Measurements from ENCODE around the gene KREMEN1.

KREMEN1 gene

DNA sequence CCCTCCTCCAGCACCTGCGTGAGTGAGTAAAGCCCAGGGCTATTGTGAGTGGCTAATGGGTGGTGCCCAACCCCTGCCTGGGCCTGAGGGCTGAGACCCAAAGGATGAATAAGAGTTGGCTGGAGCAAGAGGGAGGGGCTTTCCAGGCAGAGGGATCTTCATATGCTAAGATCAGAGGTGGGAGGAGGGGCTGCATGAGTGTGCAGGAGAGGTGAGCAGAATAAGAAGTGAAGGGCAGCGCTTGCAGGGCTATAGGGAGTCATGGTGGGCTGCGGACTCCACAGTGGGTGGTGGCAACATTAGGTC, 136.7 kb downstream of the KREMEN1 start:
- DNase-seq: no peak

DNA sequence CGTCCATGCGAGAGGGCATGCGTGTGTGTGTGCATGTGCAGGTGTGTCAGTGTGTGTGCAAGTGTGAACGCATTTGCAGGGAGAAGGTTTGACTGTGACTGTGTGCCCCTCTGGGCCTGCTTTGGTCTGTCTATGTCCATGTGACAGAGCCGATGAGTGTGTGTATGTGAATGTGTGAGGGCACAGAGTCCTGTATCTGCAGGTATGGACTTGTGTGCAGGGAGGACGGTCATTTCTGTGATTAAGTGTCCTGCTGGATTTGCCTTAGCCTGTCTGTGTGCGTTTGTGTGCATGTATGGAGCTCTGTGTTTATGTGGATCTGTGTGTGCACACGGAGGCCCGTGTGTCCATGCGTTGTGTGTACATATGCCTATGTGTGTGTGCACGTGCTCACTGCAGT, 138.2 kb downstream of the KREMEN1 start:
- no peak for DNase-seq

DNA sequence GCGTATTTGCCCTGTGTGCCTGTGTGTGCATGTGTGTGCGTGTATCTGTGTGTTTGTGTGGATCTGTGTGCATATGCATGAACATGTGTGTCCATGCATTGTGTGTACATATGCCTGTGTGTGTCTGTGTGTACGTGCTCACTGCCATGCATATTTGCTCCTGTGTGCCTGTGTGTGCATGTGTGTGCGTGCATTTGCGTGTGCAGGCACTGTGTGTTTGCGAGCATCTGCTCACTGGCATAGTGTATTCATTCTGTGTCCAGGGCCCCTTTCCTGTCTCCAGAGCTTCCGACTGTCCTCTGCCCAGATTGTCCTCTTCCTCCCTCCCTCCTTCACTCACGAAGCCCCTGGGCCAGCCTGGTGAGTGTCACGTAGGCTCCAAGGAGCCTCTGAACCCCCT, 138.6 kb downstream of the KREMEN1 start:
- no peak for DNase-seq

DNA sequence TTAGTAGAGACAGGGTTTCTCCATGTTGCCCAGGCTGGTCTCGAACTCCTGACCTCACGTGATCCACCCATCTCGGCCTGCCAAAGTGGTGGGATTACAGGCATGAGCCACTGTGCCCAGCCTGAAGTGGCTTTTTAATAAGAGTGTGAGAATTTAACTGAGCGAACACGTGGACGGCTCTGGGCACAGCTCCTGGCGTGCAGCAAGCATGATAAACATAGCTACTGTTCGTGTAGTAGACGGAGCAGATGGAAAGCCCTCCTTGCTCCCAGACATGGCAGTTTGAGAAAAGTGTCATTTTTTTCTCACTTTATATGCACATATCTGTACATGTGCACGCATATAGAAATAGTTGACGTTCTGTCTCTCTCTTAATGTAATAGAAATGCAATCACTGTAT, 139.9 kb downstream of the KREMEN1 start:
- no peak for DNase-seq

DNA sequence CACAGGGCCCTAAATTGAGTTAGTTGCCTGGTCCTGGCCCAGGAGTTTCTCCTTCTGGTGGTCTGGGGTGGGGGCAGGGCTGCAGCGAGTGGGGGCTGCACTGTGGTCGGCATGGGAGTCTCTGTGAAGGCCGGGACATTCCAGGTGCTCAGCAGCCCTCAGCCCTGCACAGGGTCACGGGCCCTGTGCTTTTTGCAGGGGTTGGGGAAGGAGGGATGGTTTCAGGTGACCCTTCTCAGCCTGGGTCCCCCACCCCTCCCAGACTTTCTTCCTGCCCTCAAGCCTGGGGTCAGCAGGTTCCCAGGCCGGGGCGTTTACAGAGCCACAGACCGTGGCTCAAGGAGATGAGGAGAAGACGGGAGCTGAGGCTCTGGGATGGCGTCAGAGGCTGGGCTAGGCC, 140.7 kb downstream of the KREMEN1 start:
- no peak for DNase-seq

DNA sequence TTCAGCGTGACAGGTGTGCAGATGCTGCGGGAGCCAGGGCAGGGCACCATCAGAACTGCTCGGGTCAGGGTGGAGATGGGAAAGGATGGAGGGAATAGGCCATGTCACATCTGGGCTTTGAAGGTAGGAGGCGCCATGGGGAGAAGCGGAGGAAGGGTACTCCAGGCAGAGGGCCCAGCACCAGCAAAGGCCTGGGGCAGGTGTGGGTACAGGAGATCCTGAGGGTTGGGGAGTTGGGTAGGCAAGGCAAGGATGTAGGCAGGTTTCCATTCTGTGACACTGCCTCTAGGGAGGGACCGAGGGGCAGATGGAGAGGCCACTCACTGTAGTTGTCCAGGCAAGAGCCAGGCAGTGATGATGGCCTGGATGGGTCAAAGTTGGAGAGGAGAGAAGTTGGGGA, 141.4 kb downstream of the KREMEN1 start:
- no peak for DNase-seq

DNA sequence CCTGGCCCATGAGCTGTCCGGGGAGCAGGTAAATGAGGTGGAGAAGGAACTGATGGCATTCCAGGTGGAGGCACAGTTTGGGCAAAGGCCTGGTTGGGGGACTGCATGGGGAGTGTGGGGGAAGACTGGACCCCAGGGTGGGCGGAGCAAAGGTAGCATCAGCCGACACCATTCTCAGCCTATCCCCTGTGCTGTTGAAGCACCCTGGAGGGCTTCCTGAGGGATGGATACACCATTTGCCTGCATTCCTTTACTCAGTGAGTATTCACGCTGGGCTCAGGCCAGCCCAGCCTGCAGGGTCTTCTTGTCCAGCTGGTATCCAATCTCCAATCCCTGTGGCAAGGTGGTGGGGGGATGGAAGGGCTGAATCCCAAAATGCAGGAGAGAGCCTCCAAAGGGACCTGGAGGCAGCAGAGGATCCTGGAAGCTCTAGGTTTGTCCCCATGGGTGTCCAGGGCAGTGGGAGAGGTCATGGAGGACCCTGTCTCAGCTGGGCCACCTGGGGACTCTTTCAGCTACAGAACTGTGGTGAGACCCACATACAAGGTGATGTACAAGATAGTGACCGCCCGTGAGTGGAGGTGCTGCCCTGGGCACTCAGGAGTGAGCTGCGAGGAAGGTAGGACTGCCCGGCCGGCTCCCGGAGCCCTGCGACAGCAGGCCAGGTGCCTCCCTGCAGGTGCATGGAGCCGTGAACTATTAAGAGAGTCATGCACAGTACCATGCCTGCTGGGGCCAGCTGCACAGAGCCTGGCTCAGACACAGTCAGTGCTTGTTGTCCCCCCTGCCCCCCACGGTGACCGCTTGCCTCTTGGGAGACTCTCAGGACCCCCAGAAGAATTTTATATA, 142.4 kb downstream of the KREMEN1 start:
- no peak for DNase-seq

GRCh38 chr22:29216011-29216872, 143.4 kb downstream of the KREMEN1 start:
- DNase-seq: no peak

- no peak for DNase-seq
Measured at GRCh38 chr22:29216873-29217666, 144.2 kb downstream of the KREMEN1 start.
